ENCODE measurements around the gene SAMM50. TPM values are rescaled to one million over a fixed set of nuclear protein-coding genes. Genes with fewer than 3 reads are reported as not detected.

SAMM50 gene
- total RNA-seq, 1 donor from 2014 or later = 32.7 TPM

DNA sequence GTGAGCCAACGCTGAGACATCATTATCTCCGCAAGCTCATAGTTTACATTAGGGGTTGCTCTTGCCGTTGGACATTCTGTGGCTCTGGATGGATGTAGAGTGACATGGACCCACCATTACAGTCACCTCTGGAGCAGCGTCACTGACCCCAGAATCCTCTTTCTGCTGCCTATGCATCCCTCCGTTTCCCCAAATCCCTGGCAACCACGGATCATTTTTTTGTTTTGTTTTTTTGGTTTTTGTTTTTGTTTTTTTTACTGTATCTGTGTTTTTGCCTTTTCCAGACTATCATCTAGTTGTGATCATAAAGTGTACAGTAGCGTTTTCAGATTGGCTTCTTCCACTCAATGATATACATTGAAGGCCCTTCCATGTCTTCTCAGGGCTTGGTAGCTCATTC is 72.8 kb downstream of the SAMM50 start:
- DNase-seq (ENCODE audit: low read depth in 2 of 2) = no peak

DNA sequence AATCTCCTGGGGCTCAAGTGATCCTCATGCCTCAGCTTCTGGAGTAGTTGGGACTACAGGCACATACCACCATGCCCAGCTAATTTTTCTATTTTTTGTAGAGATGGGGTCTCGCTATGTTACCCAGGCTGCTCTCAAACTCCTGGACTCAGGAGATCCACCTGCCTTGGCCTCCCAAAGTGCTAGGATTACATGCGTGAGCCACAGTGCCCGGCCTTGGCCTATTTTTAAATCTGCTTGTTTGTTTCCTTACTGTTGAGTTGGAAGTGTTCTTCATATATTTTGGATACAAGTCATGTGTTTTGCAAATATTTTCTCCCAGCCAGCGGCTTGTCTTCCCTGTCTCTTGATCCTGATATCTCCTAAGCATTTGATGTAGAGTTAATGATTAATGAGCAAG is 73.8 kb downstream of the SAMM50 start:
- no peak for DNase-seq (ENCODE audit: low read depth in 2 of 2)

DNA sequence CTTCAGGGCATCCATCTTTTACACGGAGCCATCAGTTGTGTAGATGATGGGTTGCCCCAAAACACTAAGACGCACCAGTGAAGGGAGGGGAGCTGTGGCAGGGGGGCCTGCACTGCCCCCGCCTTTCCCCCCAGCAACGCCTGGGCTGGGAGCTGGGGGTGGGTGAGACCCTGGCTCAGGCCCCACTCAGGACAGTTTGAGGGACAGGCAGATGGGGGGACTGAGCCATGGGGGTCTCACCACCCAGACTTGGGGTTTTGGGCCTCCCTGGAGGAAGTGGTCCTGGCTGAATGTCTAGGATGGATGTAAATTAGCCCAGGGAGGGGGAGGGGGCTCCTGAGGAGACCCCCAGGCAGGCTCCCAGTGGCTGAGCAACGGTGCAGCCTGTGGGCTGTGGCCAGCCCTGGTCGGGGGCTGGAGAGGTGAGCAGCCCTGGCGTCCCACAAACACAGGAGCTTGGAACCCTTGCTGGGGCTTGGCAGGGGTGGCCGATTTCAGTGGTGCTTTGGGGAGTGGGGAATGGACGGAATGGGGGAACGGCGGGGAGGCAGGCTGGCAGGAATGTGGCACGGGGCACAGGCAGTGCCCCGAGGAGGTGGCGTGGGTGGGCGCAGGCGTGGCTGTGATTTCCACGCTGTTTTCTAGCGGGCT is 74.9 kb downstream of the SAMM50 start:
- no peak for DNase-seq (ENCODE audit: low read depth in 2 of 2)

DNA sequence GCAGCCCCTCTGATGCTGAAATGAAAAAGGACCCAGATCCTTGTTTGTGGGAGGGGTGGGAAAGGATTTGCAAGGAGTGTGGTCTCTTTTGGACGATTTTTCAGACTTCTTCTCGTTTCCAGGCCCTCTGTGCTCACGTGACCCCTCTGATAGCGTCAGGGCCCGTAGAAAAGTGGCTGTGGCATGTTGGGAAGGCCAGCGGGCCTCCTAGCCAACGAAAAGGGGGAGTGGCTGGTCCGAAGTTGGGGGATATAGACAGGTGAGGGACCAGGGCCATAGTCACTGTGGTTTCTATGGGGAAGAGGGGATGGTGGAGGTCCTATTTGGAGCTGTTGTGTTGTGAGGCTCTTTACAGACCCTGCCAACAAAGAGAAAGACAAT is 75.5 kb downstream of the SAMM50 start:
- DNase-seq (ENCODE audit: low read depth in 2 of 2) = peak in 1 of 2 donors; percentile 33

DNA sequence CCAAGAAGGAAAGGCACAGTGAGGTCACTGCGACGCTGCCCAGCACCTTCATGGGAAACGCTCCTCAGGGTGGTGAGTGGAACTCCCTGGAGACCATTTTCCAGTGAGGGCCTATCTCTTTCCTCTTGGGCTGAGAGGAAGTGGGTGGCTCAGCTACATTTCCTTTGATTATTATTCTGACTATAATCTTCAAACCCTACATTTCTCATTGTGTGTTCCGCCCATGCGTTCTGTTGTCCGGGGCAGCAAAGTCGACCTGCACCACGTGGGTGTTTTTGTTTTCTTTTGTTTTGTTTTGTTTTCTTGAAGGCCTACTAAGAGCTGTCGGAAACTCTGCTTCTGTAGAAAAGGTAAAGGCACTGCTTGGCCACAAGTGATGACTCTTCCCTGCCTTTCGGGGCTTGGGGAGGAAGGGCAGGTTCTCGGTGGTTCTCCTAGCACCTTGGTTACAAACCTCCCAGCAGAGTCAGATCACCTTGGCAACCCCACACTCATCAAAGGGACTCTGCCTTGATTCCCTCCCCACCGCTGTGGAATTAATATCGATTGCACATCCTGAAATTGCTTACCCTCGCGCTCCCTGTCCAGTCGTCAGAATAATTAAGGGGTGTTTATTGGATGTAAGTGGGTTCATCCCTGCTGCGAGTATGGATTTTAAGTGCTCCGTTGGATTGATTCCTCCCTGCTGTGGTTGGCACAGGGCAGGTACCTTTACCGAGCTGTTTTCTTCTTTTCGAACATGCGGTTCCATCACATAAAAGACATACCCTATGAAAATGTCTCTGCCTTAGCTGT is 76.1 kb downstream of the SAMM50 start:
- peak; percentile 68 to 82 for DNase-seq (ENCODE audit: low read depth in 2 of 2)

DNA sequence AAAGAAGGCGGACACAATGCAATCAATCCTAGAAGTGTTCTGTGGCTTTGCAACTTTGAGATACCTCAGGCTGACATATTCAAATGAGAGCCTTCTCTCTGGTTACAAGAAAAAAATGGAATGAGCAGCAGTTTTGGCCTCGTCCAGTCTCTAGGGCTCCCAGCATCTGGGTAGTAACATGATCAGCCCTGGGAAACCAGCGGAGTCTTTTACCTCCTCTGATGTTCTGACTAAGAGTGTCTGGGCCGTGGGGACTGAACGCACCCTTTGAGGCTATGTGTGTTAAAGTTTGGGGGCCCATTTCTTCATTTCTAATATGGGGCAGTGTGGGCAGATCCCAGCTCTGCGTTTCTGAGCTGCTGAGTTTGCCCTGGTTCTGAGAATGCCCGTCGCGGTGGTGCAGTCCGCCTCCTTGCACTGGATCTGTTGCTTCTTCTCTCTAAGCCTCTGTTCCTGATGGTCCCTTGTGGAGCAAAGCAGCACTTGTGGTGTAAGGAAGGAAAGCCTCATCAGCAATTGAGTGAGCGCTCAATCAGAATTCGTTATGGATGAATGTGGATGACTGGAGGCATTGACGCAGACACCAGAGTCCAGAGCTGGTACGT is 77.0 kb downstream of the SAMM50 start:
- DNase-seq (ENCODE audit: low read depth in 2 of 2) = no peak

DNA sequence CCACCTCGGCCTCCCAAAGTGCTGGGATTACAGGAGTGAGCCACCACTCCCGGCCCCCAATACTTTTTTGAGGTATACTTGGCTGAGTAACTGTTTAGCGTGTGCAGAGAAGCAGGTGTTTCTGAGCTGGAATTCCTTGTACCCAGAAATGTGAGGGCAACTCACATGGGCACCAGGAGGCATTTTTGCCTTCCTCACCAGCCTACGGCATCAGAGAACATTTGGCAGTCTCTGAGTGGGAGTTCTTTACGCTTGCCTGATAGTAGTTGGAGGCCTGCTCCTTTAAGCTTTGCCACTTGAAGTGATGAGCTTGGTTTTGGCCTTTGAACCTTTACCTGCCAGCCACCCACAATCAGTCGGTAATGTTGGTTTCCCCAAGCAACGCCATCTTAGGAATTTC is 78.0 kb downstream of the SAMM50 start:
- DNase-seq (ENCODE audit: low read depth in 2 of 2) = no peak

DNA sequence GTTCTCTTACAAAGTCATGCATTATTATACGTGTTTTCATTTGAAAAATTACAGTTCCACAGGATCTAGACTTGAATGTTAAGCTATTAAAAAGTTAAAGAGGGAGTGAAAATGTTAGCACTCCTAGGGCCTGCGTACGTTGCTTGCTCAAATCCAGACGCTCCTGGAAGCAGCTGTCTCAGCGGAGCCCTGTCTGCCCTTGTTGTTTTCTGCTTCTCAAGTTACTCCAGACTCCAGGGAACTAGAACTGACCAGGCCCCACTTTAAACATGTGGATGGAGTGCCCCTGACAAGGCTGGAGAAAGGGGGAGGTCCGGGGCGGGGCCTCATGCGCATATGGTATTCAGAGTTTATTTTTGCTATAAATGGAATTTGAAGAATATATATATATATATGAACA is 78.5 kb downstream of the SAMM50 start:
- DNase-seq (ENCODE audit: low read depth in 2 of 2) = no peak

DNA sequence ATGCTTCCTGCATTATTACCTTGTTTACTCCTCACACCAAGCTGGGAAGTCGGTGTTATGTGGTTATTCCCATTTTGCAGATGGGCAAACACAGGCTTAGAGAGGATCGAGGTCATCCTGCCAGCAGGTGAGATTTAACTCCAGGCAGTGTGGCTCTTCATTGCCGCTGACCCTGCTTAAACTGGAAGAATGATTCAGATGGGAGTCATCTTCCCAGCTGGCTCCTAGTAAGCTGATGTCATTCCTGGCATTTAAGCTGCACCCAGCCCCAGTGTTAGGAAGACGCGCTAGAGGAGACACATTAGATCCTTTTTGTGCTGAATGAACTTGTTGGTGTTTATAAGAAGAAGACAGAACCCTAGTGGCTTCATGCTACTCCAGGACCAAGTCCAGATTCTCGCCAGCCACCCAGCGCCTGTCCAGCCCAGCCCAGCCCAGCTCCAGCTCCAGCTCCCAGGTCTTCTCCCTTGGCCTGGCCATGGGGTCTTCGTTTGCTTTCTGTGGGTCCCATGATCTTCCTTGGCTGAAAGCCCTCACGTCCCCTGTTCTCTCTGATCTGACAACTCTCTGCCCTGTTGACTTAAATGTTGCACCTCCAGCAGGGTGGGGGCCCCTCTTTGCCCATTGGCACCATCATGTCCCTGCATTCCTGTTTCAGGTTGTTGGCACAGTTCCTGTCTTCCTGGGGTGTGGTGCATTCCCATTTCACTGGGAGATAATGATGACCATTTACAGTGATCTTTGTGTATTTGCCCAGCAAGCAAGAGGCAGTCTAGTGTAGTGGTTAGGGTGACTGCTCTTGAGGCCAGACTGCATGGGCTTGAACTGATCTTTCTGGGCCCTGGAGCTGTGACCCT is 82.5 kb downstream of the SAMM50 start:
- peak; percentile 55 to 95 for DNase-seq (ENCODE audit: low read depth in 2 of 2)

DNA sequence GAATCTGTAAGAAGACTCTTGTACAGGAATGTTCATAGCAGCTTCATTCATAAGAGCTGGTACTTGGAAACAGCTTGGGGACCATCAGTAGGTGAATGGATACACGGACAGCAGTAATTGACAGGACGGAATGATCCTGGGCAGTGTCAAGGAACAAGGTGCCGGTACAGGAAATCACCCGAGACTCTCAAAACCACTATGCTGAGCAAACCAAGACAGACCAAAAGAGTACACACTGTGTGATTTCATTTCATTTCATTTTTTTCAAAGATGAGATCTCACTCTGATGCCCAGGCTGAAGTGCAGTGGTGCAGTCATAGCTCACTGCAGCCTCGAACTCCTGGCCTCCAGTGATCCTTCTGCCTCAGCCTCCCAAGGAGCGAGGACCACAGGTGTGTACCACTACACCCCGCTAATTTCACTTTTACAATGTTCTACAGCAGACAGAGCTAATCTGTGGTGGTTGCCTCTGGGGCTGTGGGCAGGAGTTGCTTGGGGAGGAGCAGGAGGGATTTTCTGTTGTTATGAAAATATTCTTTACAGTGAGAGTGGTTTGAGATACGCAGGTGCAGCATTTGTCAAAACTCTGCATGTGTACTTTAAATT is 84.4 kb downstream of the SAMM50 start:
- no peak for DNase-seq (ENCODE audit: low read depth in 2 of 2)

DNA sequence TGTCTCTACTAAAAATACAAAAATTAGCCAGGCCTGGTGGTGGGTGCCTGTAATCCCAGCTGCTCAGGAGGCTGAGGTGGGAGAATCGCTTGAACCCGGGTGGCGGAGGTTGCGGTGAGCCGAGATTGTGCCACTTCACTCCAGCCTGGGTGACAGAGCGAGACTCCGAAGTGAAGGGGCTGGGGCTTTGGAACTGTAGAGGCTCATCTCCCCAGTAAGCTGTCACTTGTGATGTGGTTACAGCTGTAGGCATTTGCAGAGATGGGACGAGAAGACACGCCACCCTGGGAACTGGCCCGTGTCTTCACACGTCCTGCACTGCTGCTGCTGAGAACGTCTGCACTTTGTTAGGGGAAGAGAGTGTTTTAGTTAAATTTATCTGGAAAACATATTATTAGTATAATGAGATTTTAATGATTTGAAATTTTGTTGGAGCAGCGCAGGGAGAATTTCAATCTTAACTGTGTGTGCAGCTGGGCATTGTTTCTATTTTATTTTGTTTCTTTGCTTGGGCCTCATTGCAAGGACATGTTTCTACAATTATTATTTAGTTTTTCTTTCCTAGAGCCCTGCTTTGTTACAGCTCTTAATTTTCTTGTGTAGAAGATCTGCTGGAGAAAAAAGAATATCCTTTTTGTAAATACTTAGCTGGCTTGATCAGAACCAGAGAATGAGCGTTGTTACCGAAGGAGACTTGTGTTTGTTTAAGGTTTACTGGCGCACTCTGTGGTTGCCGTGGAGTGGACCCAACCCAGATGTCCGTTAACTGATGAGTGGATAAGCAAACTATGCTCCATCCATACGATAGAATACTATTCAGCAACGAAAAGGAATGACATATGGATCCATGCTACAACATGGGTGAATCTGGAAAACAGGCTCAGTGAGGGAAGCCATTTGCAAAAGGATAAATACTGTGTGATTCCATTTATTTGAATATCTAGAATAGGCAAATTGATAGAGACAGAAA is 87.3 kb downstream of the SAMM50 start:
- DNase-seq (ENCODE audit: low read depth in 2 of 2) = peak in 1 of 2 donors; percentile 20

DNA sequence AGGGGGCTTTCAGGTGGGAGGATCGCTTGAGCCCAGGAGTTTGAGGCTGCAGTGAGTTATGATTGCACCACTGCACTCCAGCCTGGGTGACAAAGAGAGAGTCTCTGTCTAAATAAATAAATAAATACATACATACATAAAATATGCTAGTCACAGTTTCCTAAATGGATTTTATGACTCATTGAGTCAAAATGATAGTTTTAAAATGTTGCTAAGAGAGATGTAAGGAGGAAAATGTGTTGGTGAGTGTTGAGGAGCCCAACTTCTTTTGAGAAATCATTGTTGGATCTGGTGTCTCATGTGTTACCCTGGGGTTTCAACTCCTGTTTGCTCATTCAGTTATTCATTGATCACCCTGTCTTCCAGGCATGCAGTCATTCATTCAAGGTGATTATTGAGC is 89.9 kb downstream of the SAMM50 start:
- peak; percentile 27 to 36 for DNase-seq (ENCODE audit: low read depth in 2 of 2)

Other genes starting within 250 kb of the SAMM50 start
- gene EFCAB6, start 143.1 kb upstream of the SAMM50 start, total RNA-seq = 0.20 and 0.22 TPM in 2 replicates
- 0.22 TPM in 1 of 2 replicates, not detected in the other for gene SULT4A1, start 92.9 kb upstream of the SAMM50 start, total RNA-seq
- not detected in 2 replicates for gene PNPLA5, start 63.4 kb upstream of the SAMM50 start, total RNA-seq
- 0.60 and 1.1 TPM in 2 replicates for gene PNPLA3, start 31.6 kb upstream of the SAMM50 start, total RNA-seq
- 20.8 and 25.3 TPM in 2 replicates for gene PARVB, start 68.9 kb downstream of the SAMM50 start, total RNA-seq
- gene PARVG, start 225.5 kb downstream of the SAMM50 start, total RNA-seq = 0.22 TPM in 1 of 2 replicates, not detected in the other